Left ventricle myocardium inferior (tissue), 1 donor: ENCODE results near the gene SND1. TPM values are rescaled to one million over a fixed set of nuclear protein-coding genes. Genes with fewer than 3 reads are reported as not detected.

Source experiments
- DNase-seq: peaks from one replicate; pipeline ENCODE4 v3.0.0-alpha.2; 2020
- H3K27ac ChIP-seq: fragments of 200-600 bp; replicated peaks from 2 replicates; pipeline ENCODE4 v1.8.0; 2021
- H3K27me3 ChIP-seq: fragments of 200-600 bp; 2 replicates; pipeline ENCODE4 v1.8.0; 2021; ENCODE audit warnings: low read depth
- H3K36me3 ChIP-seq: fragments of 200-600 bp; 2 replicates; pipeline ENCODE4 v1.8.0; 2021
- H3K4me1 ChIP-seq: fragments of 200-600 bp; 2 replicates; pipeline ENCODE4 v1.8.0; 2021
- H3K4me3 ChIP-seq: fragments of 200-600 bp; 2 replicates; pipeline ENCODE4 v1.8.0; 2021; ENCODE audit warnings: mild to moderate bottlenecking, moderate library complexity
- H3K9me3 ChIP-seq: fragments of 200-600 bp; replicated peaks from 2 replicates; pipeline ENCODE4 v1.8.0; 2021
- CTCF ChIP-seq: fragments of 200-600 bp; IDR thresholded peaks from 2 replicates; pipeline ENCODE4 v1.8.0; 2021; ENCODE audit warnings: antibody characterized with exemption, mild to moderate bottlenecking, borderline replicate concordance
- intact Hi-C: fragments of 100-400 bp; cut with micrococcal nuclease; formaldehyde crosslinking; loops from one replicate; pipeline ENCODE4 v1.11.0; 2022
- total RNA-seq: library from RNA; stranded (reverse); fragmentation: NEBNext Ultra II Directional; extraction: Animal tissue kit (Norgen Biotek cat#: 25700); gene quantifications from one replicate; pipeline ENCODE4 v1.2.1, GENCODE V29; 2021
- donor health status: DM: no; HTN: yes; CAD: no; lungs with severe emphysema.

The SND1 gene
- total RNA-seq, 1 donor from 2014 or later: 71.6 TPM

GRCh38 chr7:127731431-127732080 lies 79.6 kb downstream of the SND1 start:
- Histone ChIP-seq H3K27me3 (no peaks in the 10 kb centered on the region), H3K36me3 (peaks cover 18% of the 10 kb centered on the region), H3K4me1 (peaks cover 9% of the 10 kb centered on the region), H3K4me3 (no peak overlapping the region), H3K27ac (no peak overlapping the region), H3K9me3 (no peaks in the 10 kb centered on the region)
- TF ChIP-seq CTCF: no peak
- intact Hi-C loops: no loop called here
- DNase-seq: no peak

DNA sequence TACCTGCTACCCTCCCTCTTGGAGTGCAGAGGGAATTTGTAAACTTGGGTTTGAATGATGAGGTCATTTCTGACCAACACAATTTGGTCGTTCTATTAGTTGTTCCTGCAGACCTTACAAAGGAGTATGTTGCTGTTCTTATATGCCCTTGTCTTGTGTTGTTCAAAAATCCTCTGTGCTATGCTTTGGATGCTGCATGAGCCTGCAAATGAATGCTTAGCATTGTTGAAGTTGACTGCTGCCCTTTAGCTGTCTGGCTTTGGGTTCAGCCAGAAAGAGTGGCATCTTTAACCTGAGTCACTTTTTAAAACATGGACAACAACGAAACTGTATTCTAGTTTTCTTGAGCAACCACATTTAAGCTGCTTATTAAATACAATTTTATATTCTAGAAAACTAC lies 80.3 kb downstream of the SND1 start:
- intact Hi-C loops: no loop called here
- Histone ChIP-seq H3K4me3 (no peak overlapping the region), H3K36me3 (peaks cover 18% of the 10 kb centered on the region), H3K27me3 (no peaks in the 10 kb centered on the region), H3K9me3 (no peaks in the 10 kb centered on the region), H3K4me1 (peaks cover 16% of the 10 kb centered on the region), H3K27ac (no peak overlapping the region)
- DNase-seq: no peak
- no peak for TF ChIP-seq CTCF

- H3K36me3 ChIP-seq: peaks cover 16% of the 10 kb centered on the region
- H3K27me3 ChIP-seq: no peaks in the 10 kb centered on the region
- no peak for TF ChIP-seq CTCF
- H3K4me1 ChIP-seq: peaks cover 17% of the 10 kb centered on the region
- intact Hi-C loops: no loop called here
- H3K27ac ChIP-seq: no peak overlapping the region
- no peak overlapping the region for H3K4me3 ChIP-seq
- DNase-seq: no peak
- H3K9me3 ChIP-seq: no peaks in the 10 kb centered on the region
Observed at GRCh38 chr7:127733986-127734385, 82.0 kb downstream of the SND1 start.

DNA sequence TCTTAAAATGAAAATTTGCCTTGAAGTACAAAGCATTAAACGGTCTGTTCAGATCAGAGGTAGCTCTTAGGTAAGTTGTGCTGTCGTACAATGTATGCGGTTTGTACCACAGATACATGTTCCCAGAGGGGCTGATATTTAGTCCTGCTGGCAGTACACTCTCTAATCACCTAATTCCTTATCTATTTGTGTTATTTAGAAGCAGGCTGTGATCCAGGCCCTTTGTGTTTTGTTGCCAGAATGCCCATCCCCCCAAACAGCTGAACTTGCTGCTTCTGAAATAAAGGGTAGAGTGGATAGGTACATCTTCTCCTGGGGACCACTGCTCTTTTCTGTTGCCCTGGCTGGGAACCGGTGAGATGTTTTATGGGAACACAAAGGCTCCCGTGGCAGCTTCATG lies 84.5 kb downstream of the SND1 start:
- no peaks in the 10 kb centered on the region for H3K27me3 ChIP-seq
- peaks cover 5% of the 10 kb centered on the region for H3K36me3 ChIP-seq
- H3K9me3 ChIP-seq: no peaks in the 10 kb centered on the region
- no peak overlapping the region for H3K4me3 ChIP-seq
- H3K27ac ChIP-seq: no peak overlapping the region
- TF ChIP-seq CTCF: no peak
- peaks cover 22% of the 10 kb centered on the region for H3K4me1 ChIP-seq
- no peak for DNase-seq
- intact Hi-C loops: no loop called here

DNA sequence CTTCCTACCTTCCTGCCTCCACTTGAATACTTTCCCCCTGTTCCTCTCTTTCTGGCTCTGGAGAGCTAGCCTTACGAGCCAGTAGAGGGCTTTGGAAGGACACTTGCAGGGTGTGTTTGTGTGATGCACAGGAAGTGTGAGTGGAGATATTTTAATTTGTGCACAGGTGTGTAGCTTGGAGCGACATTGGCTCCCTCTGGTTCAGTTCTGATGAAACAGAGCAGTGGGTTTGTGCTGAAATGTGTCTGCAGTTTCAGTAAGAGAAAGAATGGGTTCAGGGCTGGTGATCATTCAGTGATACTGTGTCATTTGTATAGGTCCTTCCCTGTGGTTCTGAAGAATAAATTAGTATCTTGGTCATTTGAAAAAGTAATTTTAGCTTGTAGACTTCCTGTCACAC lies 86.9 kb downstream of the SND1 start:
- Histone ChIP-seq H3K36me3 (no peaks in the 10 kb centered on the region), H3K4me3 (no peak overlapping the region), H3K27me3 (no peaks in the 10 kb centered on the region), H3K9me3 (no peaks in the 10 kb centered on the region), H3K27ac (no peak overlapping the region), H3K4me1 (peaks cover 30% of the 10 kb centered on the region)
- DNase-seq: no peak
- no peak for TF ChIP-seq CTCF
- intact Hi-C loops: no loop called here
